HepG2 (cell line): ENCODE results near the gene ATAD3C. TPM values are rescaled to one million over a fixed set of nuclear protein-coding genes. Genes with fewer than 3 reads are reported as not detected.
A peak's percentile ranks its signal among the peaks of the same experiment; 100 is the strongest.

Experiments
- ATF7 ChIP-seq, 2 experiments: fragments of 450-650 bp in 1 of 2; sonication (generic) in 1 of 2; formaldehyde crosslinking in 1 of 2; IDR thresholded peaks; 2 replicates each; pipeline versions ENCODE4 v1.4.0 to v1.6.1; 2016 to 2020; ENCODE audit warnings: antibody characterized with exemption in 1 of 2, mild to moderate bottlenecking in 1 of 2, missing genetic modification reagents in 1 of 2
- DNMT1 ChIP-seq: sonication (generic); formaldehyde crosslinking; IDR thresholded peaks from 2 replicates; pipeline ENCODE4 v1.5.1; 2020; ENCODE audit warnings: mild to moderate bottlenecking, missing genetic modification reagents
- DNMT3B ChIP-seq: conservative IDR thresholded peaks from 2 replicates; pipeline ENCODE4 v1.6.1; 2016; ENCODE audit warnings: missing biosample characterization, control low read depth
- HNRNPK ChIP-seq: fragments of 200-400 bp; formaldehyde crosslinking; IDR thresholded peaks from 2 replicates; pipeline ENCODE4 v1.6.1; 2018; ENCODE audit warnings: low read length, low read depth, moderate library complexity, mild to moderate bottlenecking; ENCODE audit not compliant: poor library complexity, severe bottlenecking
- NR2F1 ChIP-seq, 2 experiments: fragments of 450-650 bp in 1 of 2; formaldehyde crosslinking in 1 of 2; IDR thresholded peaks; 2 replicates each; pipeline versions ENCODE4 v1.5.0 to v1.6.1; 2016 to 2020; ENCODE audit warnings: mild to moderate bottlenecking in 1 of 2, missing compliant biosample characterization in 1 of 2, missing genetic modification reagents in 1 of 2, moderate library complexity in 1 of 2
- PAX8 ChIP-seq: sonication (generic); formaldehyde crosslinking; IDR thresholded peaks from 2 replicates; pipeline ENCODE4 v1.8.0; 2022; ENCODE audit warnings: mild to moderate bottlenecking, missing genetic modification reagents, borderline replicate concordance
- RFX3 ChIP-seq: IDR thresholded peaks from 2 replicates; pipeline ENCODE4 v1.6.1; 2016; ENCODE audit warnings: missing biosample characterization, missing genetic modification reagents
- SALL2 ChIP-seq: sonication (generic); formaldehyde crosslinking; IDR thresholded peaks from 2 replicates; pipeline ENCODE4 v1.8.1; 2023; ENCODE audit warnings: mild to moderate bottlenecking, missing genetic modification reagents, inconsistent platforms
- SOX13 ChIP-seq, 3 experiments: fragments of 450-650 bp in 1 of 3; sonication (generic) in 1 of 3; formaldehyde crosslinking in 1 of 3; IDR thresholded peaks in 2 of 3; conservative IDR thresholded peaks in 1 of 3; 2 replicates each; pipeline versions ENCODE4 v1.5.0 to v1.6.1; 2016 to 2020; ENCODE audit warnings: antibody characterized with exemption in 1 of 3, mild to moderate bottlenecking in 1 of 3, missing compliant biosample characterization in 1 of 3, missing genetic modification reagents in 1 of 3, moderate library complexity in 1 of 3
- TFDP1 ChIP-seq: IDR thresholded peaks from 2 replicates; pipeline ENCODE4 v1.6.1; 2016; ENCODE audit warnings: missing compliant biosample characterization, missing genetic modification reagents, borderline replicate concordance
- THAP7 ChIP-seq: sonication (generic); formaldehyde crosslinking; IDR thresholded peaks from 2 replicates; pipeline ENCODE4 v1.8.1; 2023; ENCODE audit warnings: mild to moderate bottlenecking, missing genetic modification reagents
- ZNF550 ChIP-seq: sonication (generic); formaldehyde crosslinking; IDR thresholded peaks from 2 replicates; pipeline ENCODE4 v1.4.0; 2020; ENCODE audit warnings: mild to moderate bottlenecking, missing genetic modification reagents, borderline replicate concordance
- ZNF576 ChIP-seq: sonication (generic); formaldehyde crosslinking; IDR thresholded peaks from 2 replicates; pipeline ENCODE4 v1.4.0; 2020; ENCODE audit warnings: mild to moderate bottlenecking, missing genetic modification reagents
- ZNF616 ChIP-seq: sonication (generic); formaldehyde crosslinking; IDR thresholded peaks from 2 replicates; pipeline ENCODE4 v1.5.0; 2020; ENCODE audit warnings: low read depth, mild to moderate bottlenecking, missing genetic modification reagents
- ZNF646 ChIP-seq: sonication (generic); formaldehyde crosslinking; IDR thresholded peaks from 2 replicates; pipeline ENCODE4 v1.9.0; 2021; ENCODE audit warnings: mild to moderate bottlenecking, missing genetic modification reagents
- ZNF839 ChIP-seq: sonication (generic); formaldehyde crosslinking; IDR thresholded peaks from 2 replicates; pipeline ENCODE4 v1.4.0; 2020; ENCODE audit warnings: missing genetic modification reagents, mild to moderate bottlenecking, borderline replicate concordance
- polyA plus RNA-seq, 8 experiments: library from polyadenylated mRNA; depleted of rRNA in 3 of 8; stranded (reverse) in 7 of 8; unstranded in 1 of 8; fragments of >200 nt; fragmentation: Illumina TruSeq in 4 of 8; extraction: Trizol in 4 of 8; gene quantifications; 2 replicates each; pipeline versions ENCODE4 v1.2.1 to v1.2.3, GENCODE V29; 2011 to 2016; ENCODE audit warnings: low read depth in 4 of 8, missing spikeins in 1 of 8, mixed read lengths in 1 of 8; ENCODE audit not compliant: insufficient read depth in 1 of 8
- total RNA-seq, 5 experiments: library from RNA; depleted of rRNA; stranded (reverse); fragments of >200 nt; fragmentation: Illumina TruSeq; extraction: Trizol; gene quantifications; 2 replicates each; pipeline ENCODE4 v1.2.3, GENCODE V29; 2016; ENCODE audit warnings: low read depth in 1 of 5

Gene ATAD3C
- total and polyA plus RNA-seq, 2 of the 13 experiments (the other 11 are each of a cell fraction or from before 2014, with no cell fraction given) = 2.4 to 3.2 TPM

- peak; percentile 53; the same call in 1 of the 2 replicates for TF ChIP-seq ZNF550 (CRISPR knock-in tag)
- no peak for TF ChIP-seq ZNF576 (CRISPR knock-in tag)
- no peak for TF ChIP-seq ZNF646 (CRISPR knock-in tag)
- no peak for TF ChIP-seq RFX3 (CRISPR knock-in tag)
- no peak for TF ChIP-seq DNMT1 (CRISPR knock-in tag)
- TF ChIP-seq ZNF839 (CRISPR knock-in tag) = no peak
- TF ChIP-seq PAX8 (CRISPR knock-in tag) = no peak
- TF ChIP-seq TFDP1 = no peak
- TF ChIP-seq HNRNPK = peak; percentile 31
- TF ChIP-seq ATF7 (IDR thresholded peaks at IDR 0.05) = no peak
- no peak for TF ChIP-seq ATF7 (CRISPR knock-in tag; IDR thresholded peaks at IDR 0.05)
- TF ChIP-seq NR2F1 (CRISPR knock-in tag; IDR thresholded peaks at IDR 0.05) = peak; percentile 53 to 65; a peak in 3 of 4 replicates
- TF ChIP-seq SALL2 (CRISPR knock-in tag) = no peak
- TF ChIP-seq THAP7 = 0 out of 2 replicates have a peak, but pooled peaks have one; percentile 53
- no peak for TF ChIP-seq SOX13 (IDR thresholded peaks at IDR 0.05)
- TF ChIP-seq SOX13 (CRISPR knock-in tag; conservative IDR thresholded peaks at IDR 0.05 in 1 of 2, IDR thresholded peaks at IDR 0.05 in 1 of 2) = no peak; a peak in 1 of 4 replicates
- TF ChIP-seq DNMT3B (CRISPR knock-in tag) = no peak
- 0 out of 2 replicates have a peak, but pooled peaks have one; percentile 19 for TF ChIP-seq ZNF616 (CRISPR knock-in tag)
These were observed 19.1 kb upstream of the ATAD3C start (continued) for GRCh38 chr1:1430114-1430982.
